OCI-LY7 (cell line): ENCODE measurements around the gene PRELP. TPM values are rescaled to one million over a fixed set of nuclear protein-coding genes. Genes with fewer than 3 reads are reported as not detected.

Experiments
- BruUV-seq: library from RNA; stranded (reverse); fragments of 400-500 nt; replicated peaks from 2 replicates; lab custom pipeline; 2021; lab: Mats Ljungman, UMichigan
- CTCF ChIA-PET: fragments of 300-600 bp; sonication (Branson Sonifier 250); formaldehyde crosslinking; loops from one replicate; lab custom pipeline; 2022; ENCODE audit warnings: antibody characterized with exemption; ENCODE audit not compliant: unreplicated experiment; lab: Charles Lee
- POLR2A ChIA-PET: fragments of 300-600 bp; sonication (Branson Sonifier 250); formaldehyde crosslinking; loops from one replicate; lab custom pipeline; 2022; ENCODE audit warnings: antibody characterized with exemption; lab: Charles Lee
- DNase-seq: peaks from one replicate; pipeline ENCODE4 v3.0.0-alpha.2; 2015; ENCODE audit warnings: low spot score
- H2AFZ ChIP-seq: fragments of 200-600 bp; sonication (generic), shearing (Covaris generic); 2 replicates; pipeline ENCODE4 v1.6.1; 2014; ENCODE audit warnings: mild to moderate bottlenecking, antibody characterized with exemption, low read length, moderate library complexity
- H3K27ac ChIP-seq: fragments of 200-600 bp; sonication (generic); 2 replicates; pipeline ENCODE4 v1.5.1; 2014; ENCODE audit warnings: mixed run types, low read depth, mild to moderate bottlenecking, moderate library complexity, low read length, inconsistent platforms; ENCODE audit not compliant: poor library complexity, severe bottlenecking
- H3K36me3 ChIP-seq: fragments of 200-600 bp; sonication (generic); 2 replicates; pipeline ENCODE4 v1.6.1; 2014; ENCODE audit warnings: mild to moderate bottlenecking, antibody characterized with exemption, low read length, moderate library complexity, mixed read lengths; ENCODE audit not compliant: insufficient read depth
- H3K4me1 ChIP-seq: fragments of 200-600 bp; sonication (generic); 2 replicates; pipeline ENCODE4 v1.5.1; 2014; ENCODE audit warnings: mild to moderate bottlenecking, low read length; ENCODE audit not compliant: insufficient read depth, poor library complexity, severe bottlenecking
- H3K4me2 ChIP-seq: fragments of 200-600 bp; sonication (generic); 2 replicates; pipeline ENCODE4 v1.6.1; 2014; ENCODE audit warnings: mild to moderate bottlenecking, low read length
- H3K4me3 ChIP-seq: fragments of 200-600 bp; sonication (generic); 2 replicates; pipeline ENCODE4 v1.5.1; 2014; ENCODE audit warnings: mild to moderate bottlenecking, low read depth, low read length; ENCODE audit not compliant: poor library complexity, severe bottlenecking
- H3K79me2 ChIP-seq: fragments of 200-600 bp; sonication (generic); 2 replicates; pipeline ENCODE4 v1.6.1; 2016; ENCODE audit warnings: low read depth, mild to moderate bottlenecking, low read length, moderate library complexity, mixed read lengths; ENCODE audit not compliant: insufficient read depth
- H3K9me2 ChIP-seq: fragments of 200-600 bp; sonication (generic); 2 replicates; pipeline ENCODE4 v1.6.1; 2016; ENCODE audit warnings: mild to moderate bottlenecking, low read length, mixed read lengths; ENCODE audit not compliant: insufficient read depth
- H3K9me3 ChIP-seq: fragments of 200-600 bp; sonication (generic); 2 replicates; pipeline ENCODE4 v1.6.1; 2014; ENCODE audit warnings: mild to moderate bottlenecking, mixed run types, low read length, mixed read lengths
- H4K20me1 ChIP-seq: fragments of 200-600 bp; sonication (generic); 2 replicates; pipeline ENCODE4 v1.6.1; 2014; ENCODE audit warnings: mild to moderate bottlenecking, antibody characterized with exemption, low read length, moderate library complexity, mixed read lengths; ENCODE audit not compliant: insufficient read depth
- EZH2phosphoT487 ChIP-seq: fragments of 200-600 bp; sonication (generic); IDR thresholded peaks from 2 replicates; pipeline ENCODE4 v1.6.1; 2018; ENCODE audit warnings: low read depth, borderline replicate concordance, mild to moderate bottlenecking, mixed run types, antibody characterized with exemption, low read length, moderate library complexity, mixed read lengths
- intact Hi-C: fragments of 100-400 bp; cut with micrococcal nuclease; formaldehyde crosslinking; loops from one replicate; pipeline ENCODE4 v1.10.0; 2022; ENCODE audit not compliant: unreplicated experiment
- total RNA-seq, 2 experiments: library from RNA; depleted of rRNA in 1 of 2; stranded (reverse); fragments of >200 nt in 1 of 2; shearing (Covaris generic) in 1 of 2; gene quantifications; 2 replicates each; pipeline ENCODE4 v1.2.3, GENCODE V29; 2014 to 2022
- TF ChIP-seq, protein P1 (sequence below): fragments of 200-600 bp; sonication (generic); conservative IDR thresholded peaks from 2 replicates; pipeline ENCODE4 v1.5.1; 2014; ENCODE audit warnings: mild to moderate bottlenecking, antibody characterized with exemption, low read length, moderate library complexity, mixed read lengths

Gene PRELP
- total RNA-seq, 2 experiments from 2014 or later = not detected

DNA sequence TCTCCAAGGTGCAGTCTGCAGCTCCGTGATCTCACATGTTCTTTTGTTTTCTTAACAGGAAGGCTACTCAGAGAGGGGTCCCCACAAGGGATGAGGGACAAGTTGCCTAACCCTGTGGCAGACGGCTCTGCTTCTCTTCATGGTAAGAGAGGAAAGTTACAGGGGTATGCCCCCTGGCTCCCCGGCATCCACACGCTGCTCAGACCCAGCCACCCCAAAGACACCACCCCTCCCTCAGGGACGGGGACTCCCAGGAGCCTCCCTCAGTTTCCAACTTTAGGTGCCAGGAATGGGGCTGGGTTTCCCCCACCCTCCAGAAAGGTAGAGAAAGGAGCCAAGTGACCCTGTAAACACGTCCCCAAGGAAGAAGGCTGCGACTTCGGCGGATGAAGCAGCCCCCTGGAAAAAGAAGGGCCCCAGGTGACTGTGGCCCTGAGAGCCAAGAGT lies 38.0 kb downstream of the PRELP start:
- no peaks in the 10 kb centered on the region for H3K9me2 ChIP-seq
- no peak overlapping the region for H3K27ac ChIP-seq
- H3K79me2 ChIP-seq = no peaks in the 10 kb centered on the region
- no TSS peak for BruUV-seq
- intact Hi-C loops = no loop called here
- H3K36me3 ChIP-seq = no peaks in the 10 kb centered on the region
- TF ChIP-seq, protein P1, sequence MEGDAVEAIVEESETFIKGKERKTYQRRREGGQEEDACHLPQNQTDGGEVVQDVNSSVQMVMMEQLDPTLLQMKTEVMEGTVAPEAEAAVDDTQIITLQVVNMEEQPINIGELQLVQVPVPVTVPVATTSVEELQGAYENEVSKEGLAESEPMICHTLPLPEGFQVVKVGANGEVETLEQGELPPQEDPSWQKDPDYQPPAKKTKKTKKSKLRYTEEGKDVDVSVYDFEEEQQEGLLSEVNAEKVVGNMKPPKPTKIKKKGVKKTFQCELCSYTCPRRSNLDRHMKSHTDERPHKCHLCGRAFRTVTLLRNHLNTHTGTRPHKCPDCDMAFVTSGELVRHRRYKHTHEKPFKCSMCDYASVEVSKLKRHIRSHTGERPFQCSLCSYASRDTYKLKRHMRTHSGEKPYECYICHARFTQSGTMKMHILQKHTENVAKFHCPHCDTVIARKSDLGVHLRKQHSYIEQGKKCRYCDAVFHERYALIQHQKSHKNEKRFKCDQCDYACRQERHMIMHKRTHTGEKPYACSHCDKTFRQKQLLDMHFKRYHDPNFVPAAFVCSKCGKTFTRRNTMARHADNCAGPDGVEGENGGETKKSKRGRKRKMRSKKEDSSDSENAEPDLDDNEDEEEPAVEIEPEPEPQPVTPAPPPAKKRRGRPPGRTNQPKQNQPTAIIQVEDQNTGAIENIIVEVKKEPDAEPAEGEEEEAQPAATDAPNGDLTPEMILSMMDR = no peak
- TF ChIP-seq EZH2phosphoT487 = no peak
- CTCF ChIA-PET = no interaction called here
- POLR2A ChIA-PET = no interaction called here
- no peaks in the 10 kb centered on the region for H3K9me3 ChIP-seq
- H3K4me2 ChIP-seq = no peak overlapping the region
- H3K4me1 ChIP-seq = no peaks in the 10 kb centered on the region
- no peak for DNase-seq
- H2AFZ ChIP-seq = no peak overlapping the region
- H3K4me3 ChIP-seq = no peak overlapping the region
- no peaks in the 10 kb centered on the region for H4K20me1 ChIP-seq

DNA sequence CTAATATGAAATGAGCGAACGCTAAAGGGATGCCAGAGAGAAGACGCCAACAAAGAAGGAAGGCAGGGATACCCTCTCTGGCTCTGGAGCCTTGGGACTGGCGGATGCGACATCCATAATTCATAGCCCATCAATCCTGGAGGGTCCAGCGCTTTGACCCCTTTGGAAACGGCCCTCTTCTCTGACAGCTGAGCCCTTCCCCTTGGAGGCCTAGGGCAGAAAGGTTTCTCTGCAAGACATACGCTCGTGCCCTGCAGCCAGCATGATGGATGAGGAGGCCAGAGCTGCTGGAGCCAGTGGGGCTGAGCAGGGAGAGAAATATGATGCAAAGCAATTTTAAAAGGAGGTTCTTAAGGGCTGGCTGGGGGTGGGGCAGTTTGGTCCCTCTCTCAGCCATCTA lies 40.6 kb downstream of the PRELP start:
- Histone ChIP-seq H3K9me2 (no peaks in the 10 kb centered on the region), H3K36me3 (no peaks in the 10 kb centered on the region), H3K4me2 (no peak overlapping the region), H3K4me1 (no peaks in the 10 kb centered on the region), H3K27ac (no peak overlapping the region), H3K9me3 (no peaks in the 10 kb centered on the region), H3K4me3 (no peak overlapping the region), H4K20me1 (no peaks in the 10 kb centered on the region), H3K79me2 (no peaks in the 10 kb centered on the region), H2AFZ (no peak overlapping the region)
- TF ChIP-seq, protein P1 = no peak
- no peak for TF ChIP-seq EZH2phosphoT487
- BruUV-seq = no TSS peak
- DNase-seq = no peak
- intact Hi-C loops = no loop called here
- POLR2A ChIA-PET = no interaction called here
- CTCF ChIA-PET = no interaction called here

DNA sequence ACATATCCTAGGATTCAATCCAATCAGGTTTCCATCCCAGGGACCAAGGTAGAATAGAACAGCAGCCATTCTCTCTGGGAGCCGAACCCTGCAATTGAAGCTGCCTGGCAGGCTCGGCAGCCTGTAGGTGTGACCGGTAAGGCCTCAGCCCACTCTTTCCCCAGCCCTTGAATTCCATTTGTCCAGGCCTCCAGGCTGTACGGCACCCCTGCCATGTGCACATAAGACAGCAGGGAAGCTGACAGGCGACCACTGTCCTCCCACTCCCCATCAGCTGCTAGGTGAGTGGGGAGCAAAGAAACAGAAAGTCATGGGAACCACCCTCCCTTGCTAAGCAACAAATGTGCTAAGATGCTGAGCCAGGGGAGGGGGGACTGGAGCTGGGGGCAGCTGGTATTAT lies 41.3 kb downstream of the PRELP start:
- Histone ChIP-seq H3K79me2 (no peaks in the 10 kb centered on the region), H4K20me1 (no peaks in the 10 kb centered on the region), H3K36me3 (no peaks in the 10 kb centered on the region), H3K27ac (no peak overlapping the region), H3K4me1 (no peaks in the 10 kb centered on the region), H3K9me3 (no peaks in the 10 kb centered on the region), H3K9me2 (no peaks in the 10 kb centered on the region), H3K4me2 (no peak overlapping the region), H3K4me3 (no peak overlapping the region), H2AFZ (no peak overlapping the region)
- no peak for TF ChIP-seq EZH2phosphoT487
- TF ChIP-seq, protein P1 = no peak
- DNase-seq = no peak
- POLR2A ChIA-PET = interaction anchor here (0.6 kb wide), 1 partner anchor 368 kb away, joined by 3 read pairs; no protein-coding TSS in a partner anchor
- intact Hi-C loops = no loop called here
- CTCF ChIA-PET = no interaction called here
- no TSS peak for BruUV-seq
